ENCODE measurements around the gene NLGN3. TPM values are rescaled to one million over a fixed set of nuclear protein-coding genes. Genes with fewer than 3 reads are reported as not detected.

The NLGN3 gene
- polyA plus RNA-seq, 4 donors: 0.27 to 1.2 (median 0.62) TPM

GRCh38 chrX:71128915-71129765, 15.5 kb upstream of the NLGN3 start:
- DNase-seq (peak; percentile 63 to 75), FAIRE-seq (peak; percentile 15)
- no peak overlapping the region for H3K4me3 ChIP-seq (ENCODE audit: low read depth in 1 of 3, low read length in 3 of 3)
- no peaks in the 10 kb centered on the region for H3K4me1 ChIP-seq (ENCODE audit: control insufficient read depth in 3 of 3, insufficient read depth in 2 of 3, low read depth in 1 of 3, low read length in 2 of 3)
- H3K27me3 ChIP-seq (ENCODE audit: control insufficient read depth in 3 of 3, insufficient read depth in 3 of 3, low read length in 3 of 3): no peaks in the 10 kb centered on the region
- 31 to 36% (median 36%) methylated on average over 17 to 18 of the region's 18 CpGs for WGBS, 3 donors
- no peak overlapping the region for H3K27ac ChIP-seq (ENCODE audit: low read depth in 1 of 3, low read length in 2 of 3)
- H3K9me3 ChIP-seq (ENCODE audit: control insufficient read depth in 2 of 2, insufficient read depth in 1 of 2, low read depth in 1 of 2, low read length in 1 of 2): no peaks in the 10 kb centered on the region
- H3K36me3 ChIP-seq (ENCODE audit: control insufficient read depth in 3 of 3, insufficient read depth in 2 of 3, low read depth in 1 of 3, low read length in 3 of 3): peaks cover 3 to 75% (median 9%) of the 10 kb centered on the region in 3 donors

GRCh38 chrX:71131510-71131909, 13.1 kb upstream of the NLGN3 start:
- no peak overlapping the region for H3K4me3 ChIP-seq (ENCODE audit: low read depth in 1 of 3, low read length in 3 of 3)
- no peaks in the 10 kb centered on the region for H3K4me1 ChIP-seq (ENCODE audit: control insufficient read depth in 3 of 3, insufficient read depth in 2 of 3, low read depth in 1 of 3, low read length in 2 of 3)
- H3K9me3 ChIP-seq (ENCODE audit: control insufficient read depth in 2 of 2, insufficient read depth in 1 of 2, low read depth in 1 of 2, low read length in 1 of 2): no peaks in the 10 kb centered on the region
- peaks cover 3 to 74% (median 6%) of the 10 kb centered on the region in 3 donors for H3K36me3 ChIP-seq (ENCODE audit: control insufficient read depth in 3 of 3, insufficient read depth in 2 of 3, low read depth in 1 of 3, low read length in 3 of 3)
- FAIRE-seq (no peak), DNase-seq (no peak)
- H3K27ac ChIP-seq (ENCODE audit: low read depth in 1 of 3, low read length in 2 of 3): no peak overlapping the region
- no peaks in the 10 kb centered on the region for H3K27me3 ChIP-seq (ENCODE audit: control insufficient read depth in 3 of 3, insufficient read depth in 3 of 3, low read length in 3 of 3)
- WGBS, 3 donors: 82 to 88% (median 83%) methylated on average over 4 of the region's 4 CpGs

- FAIRE-seq (no peak), DNase-seq (no peak)
- Histone ChIP-seq H3K36me3 (ENCODE audit: control insufficient read depth in 3 of 3, insufficient read depth in 2 of 3, low read depth in 1 of 3, low read length in 3 of 3) (peaks cover 0 to 51% (median 3%) of the 10 kb centered on the region in 3 donors), H3K4me1 (ENCODE audit: control insufficient read depth in 3 of 3, insufficient read depth in 2 of 3, low read depth in 1 of 3, low read length in 2 of 3) (no peaks in the 10 kb centered on the region), H3K4me3 (ENCODE audit: low read depth in 1 of 3, low read length in 3 of 3) (no peak overlapping the region), H3K27ac (ENCODE audit: low read depth in 1 of 3, low read length in 2 of 3) (no peak overlapping the region), H3K9me3 (ENCODE audit: control insufficient read depth in 2 of 2, insufficient read depth in 1 of 2, low read depth in 1 of 2, low read length in 1 of 2) (no peaks in the 10 kb centered on the region), H3K27me3 (ENCODE audit: control insufficient read depth in 3 of 3, insufficient read depth in 3 of 3, low read length in 3 of 3) (no peaks in the 10 kb centered on the region)
- WGBS, 3 donors: 56 to 72% (median 68%) methylated on average over 6 of the region's 6 CpGs
Observed at GRCh38 chrX:71140440-71140839, 4.2 kb upstream of the NLGN3 start.

- FAIRE-seq: no peak
- Histone ChIP-seq H3K9me3 (ENCODE audit: control insufficient read depth in 2 of 2, insufficient read depth in 1 of 2, low read depth in 1 of 2, low read length in 1 of 2) (no peaks in the 10 kb centered on the region), H3K4me3 (ENCODE audit: low read depth in 1 of 3, low read length in 3 of 3) (no peak overlapping the region), H3K36me3 (ENCODE audit: control insufficient read depth in 3 of 3, insufficient read depth in 2 of 3, low read depth in 1 of 3, low read length in 3 of 3) (peaks cover 0 to 27% (median 3%) of the 10 kb centered on the region in 3 donors), H3K27me3 (ENCODE audit: control insufficient read depth in 3 of 3, insufficient read depth in 3 of 3, low read length in 3 of 3) (no peaks in the 10 kb centered on the region), H3K4me1 (ENCODE audit: control insufficient read depth in 3 of 3, insufficient read depth in 2 of 3, low read depth in 1 of 3, low read length in 2 of 3) (peaks cover 0 to 9% (median 0%) of the 10 kb centered on the region in 3 donors), H3K27ac (ENCODE audit: low read depth in 1 of 3, low read length in 2 of 3) (no peak overlapping the region)
- 56 to 69% (median 59%) methylated on average over 6 of the region's 6 CpGs for WGBS, 3 donors
- peak in 1 of 2 donors; percentile 4 for DNase-seq
Observed at GRCh38 chrX:71143508-71143907, 1.1 kb upstream of the NLGN3 start.

GRCh38 chrX:71147496-71148277, 3.0 kb downstream of the NLGN3 start:
- H3K27ac ChIP-seq (ENCODE audit: low read depth in 1 of 3, low read length in 2 of 3): no peak overlapping the region
- no peak for FAIRE-seq
- 85 to 91% (median 88%) methylated on average over 14 to 28 of the region's 28 CpGs for WGBS, 3 donors

GRCh38 chrX:71148278-71148663, 3.6 kb downstream of the NLGN3 start:
- H3K36me3 ChIP-seq (ENCODE audit: control insufficient read depth in 3 of 3, insufficient read depth in 2 of 3, low read depth in 1 of 3, low read length in 3 of 3): peaks cover 0 to 3% (median 0%) of the 10 kb centered on the region in 3 donors
- H3K27ac ChIP-seq (ENCODE audit: low read depth in 1 of 3, low read length in 2 of 3): no peak overlapping the region
- FAIRE-seq: no peak
- 80 to 91% (median 82%) methylated on average over 8 of the region's 8 CpGs for WGBS, 3 donors
- H3K4me1 ChIP-seq (ENCODE audit: control insufficient read depth in 3 of 3, insufficient read depth in 2 of 3, low read depth in 1 of 3, low read length in 2 of 3): peaks cover 0 to 9% (median 0%) of the 10 kb centered on the region in 3 donors
- no peak for DNase-seq
- H3K27me3 ChIP-seq (ENCODE audit: control insufficient read depth in 3 of 3, insufficient read depth in 3 of 3, low read length in 3 of 3): no peaks in the 10 kb centered on the region
- no peaks in the 10 kb centered on the region for H3K9me3 ChIP-seq (ENCODE audit: control insufficient read depth in 2 of 2, insufficient read depth in 1 of 2, low read depth in 1 of 2, low read length in 1 of 2)
- H3K4me3 ChIP-seq (ENCODE audit: low read depth in 1 of 3, low read length in 3 of 3): no peak overlapping the region

More at GRCh38 chrX:71147496-71148277, 3.0 kb downstream of the NLGN3 start:
- Histone ChIP-seq H3K4me3 (ENCODE audit: low read depth in 1 of 3, low read length in 3 of 3) (no peak overlapping the region), H3K27me3 (ENCODE audit: control insufficient read depth in 3 of 3, insufficient read depth in 3 of 3, low read length in 3 of 3) (no peaks in the 10 kb centered on the region), H3K4me1 (ENCODE audit: control insufficient read depth in 3 of 3, insufficient read depth in 2 of 3, low read depth in 1 of 3, low read length in 2 of 3) (peaks cover 0 to 9% (median 0%) of the 10 kb centered on the region in 3 donors), H3K9me3 (ENCODE audit: control insufficient read depth in 2 of 2, insufficient read depth in 1 of 2, low read depth in 1 of 2, low read length in 1 of 2) (no peaks in the 10 kb centered on the region), H3K36me3 (ENCODE audit: control insufficient read depth in 3 of 3, insufficient read depth in 2 of 3, low read depth in 1 of 3, low read length in 3 of 3) (peaks cover 0 to 5% (median 0%) of the 10 kb centered on the region in 3 donors)
- DNase-seq: no peak

- H3K27me3 ChIP-seq (ENCODE audit: control insufficient read depth in 3 of 3, insufficient read depth in 3 of 3, low read length in 3 of 3): no peaks in the 10 kb centered on the region
- H3K36me3 ChIP-seq (ENCODE audit: control insufficient read depth in 3 of 3, insufficient read depth in 2 of 3, low read depth in 1 of 3, low read length in 3 of 3): no peaks in the 10 kb centered on the region
- 79 to 82% (median 80%) methylated on average over 7 of the region's 7 CpGs for WGBS, 3 donors
- DNase-seq (no peak), FAIRE-seq (no peak)
- peaks cover 0 to 7% (median 0%) of the 10 kb centered on the region in 3 donors for H3K4me1 ChIP-seq (ENCODE audit: control insufficient read depth in 3 of 3, insufficient read depth in 2 of 3, low read depth in 1 of 3, low read length in 2 of 3)
- H3K4me3 ChIP-seq (ENCODE audit: low read depth in 1 of 3, low read length in 3 of 3): no peak overlapping the region
- H3K9me3 ChIP-seq (ENCODE audit: control insufficient read depth in 2 of 2, insufficient read depth in 1 of 2, low read depth in 1 of 2, low read length in 1 of 2): no peaks in the 10 kb centered on the region
- no peak overlapping the region for H3K27ac ChIP-seq (ENCODE audit: low read depth in 1 of 3, low read length in 2 of 3)
Observed at GRCh38 chrX:71151366-71151765, 6.7 kb downstream of the NLGN3 start.

- WGBS, 3 donors: 83 to 93% (median 90%) methylated on average over 7 of the region's 7 CpGs
- DNase-seq: no peak
Observed at GRCh38 chrX:71154196-71154595, 9.6 kb downstream of the NLGN3 start.

More at GRCh38 chrX:71154196-71154595, 9.6 kb downstream of the NLGN3 start:
- Histone ChIP-seq H3K36me3 (ENCODE audit: control insufficient read depth in 3 of 3, insufficient read depth in 2 of 3, low read depth in 1 of 3, low read length in 3 of 3) (no peaks in the 10 kb centered on the region), H3K4me1 (ENCODE audit: control insufficient read depth in 3 of 3, insufficient read depth in 2 of 3, low read depth in 1 of 3, low read length in 2 of 3) (no peaks in the 10 kb centered on the region), H3K27ac (ENCODE audit: low read depth in 1 of 3, low read length in 2 of 3) (no peak overlapping the region), H3K27me3 (ENCODE audit: control insufficient read depth in 3 of 3, insufficient read depth in 3 of 3, low read length in 3 of 3) (no peaks in the 10 kb centered on the region), H3K4me3 (ENCODE audit: low read depth in 1 of 3, low read length in 3 of 3) (no peak overlapping the region), H3K9me3 (ENCODE audit: control insufficient read depth in 2 of 2, insufficient read depth in 1 of 2, low read depth in 1 of 2, low read length in 1 of 2) (no peaks in the 10 kb centered on the region)
- FAIRE-seq: no peak

Measured in small intestine (tissue), 7 donors.